Mesenchymal stem cell (in vitro differentiated cells and primary cell): ENCODE data around the gene CYFIP1.

Experiments
- DNase-seq: peaks from one replicate; pipeline ENCODE4 v3.0.0-alpha.2; 2013
- H2AFZ ChIP-seq: one replicate; pipeline ENCODE4 v1.6.1; 2013; ENCODE audit warnings: low read depth, mild to moderate bottlenecking, control low read depth, inconsistent platforms, low read length, moderate library complexity
- H2AK5ac ChIP-seq: 2 replicates; pipeline ENCODE4 v1.6.1; 2013; ENCODE audit warnings: low read length, moderate library complexity, mild to moderate bottlenecking, inconsistent platforms; ENCODE audit not compliant: severe bottlenecking
- H2BK120ac ChIP-seq: one replicate; pipeline ENCODE4 v1.6.1; 2013; ENCODE audit warnings: low read depth, mild to moderate bottlenecking, inconsistent platforms, low read length, moderate library complexity
- H2BK12ac ChIP-seq, 2 experiments: one replicate each; pipeline ENCODE4 v1.6.1; 2013; ENCODE audit warnings: inconsistent platforms in 2 of 2, low read length in 2 of 2, mild to moderate bottlenecking in 2 of 2, moderate library complexity in 2 of 2, control low read depth in 1 of 2
- H2BK15ac ChIP-seq: one replicate; pipeline ENCODE4 v1.6.1; 2013; ENCODE audit warnings: mild to moderate bottlenecking, low read depth, inconsistent platforms; ENCODE audit not compliant: poor library complexity, severe bottlenecking
- H2BK5ac ChIP-seq: 2 replicates; pipeline ENCODE4 v1.6.1; 2013; ENCODE audit warnings: low read depth, mild to moderate bottlenecking, low read length, control low read depth, inconsistent platforms; ENCODE audit not compliant: poor library complexity, severe bottlenecking
- H3K14ac ChIP-seq, 2 experiments: one replicate each; pipeline ENCODE4 v1.6.1; 2013; ENCODE audit warnings: inconsistent platforms in 2 of 2, low read length in 2 of 2, control low read depth in 1 of 2, mild to moderate bottlenecking in 1 of 2, moderate library complexity in 1 of 2
- H3K18ac ChIP-seq, 2 experiments: one replicate each; pipeline ENCODE4 v1.6.1; 2013; ENCODE audit warnings: inconsistent platforms in 2 of 2, low read length in 2 of 2, control low read depth in 1 of 2, low read depth in 1 of 2, mild to moderate bottlenecking in 1 of 2
- H3K23ac ChIP-seq, 2 experiments: one replicate each; pipeline ENCODE4 v1.6.1; 2013; ENCODE audit warnings: inconsistent platforms in 2 of 2, low read length in 2 of 2, mild to moderate bottlenecking in 2 of 2, moderate library complexity in 2 of 2, control low read depth in 1 of 2
- H3K27ac ChIP-seq: 2 replicates; pipeline ENCODE4 v1.5.1; 2013; ENCODE audit warnings: mild to moderate bottlenecking, moderate library complexity, low read length, control low read depth, inconsistent platforms; ENCODE audit not compliant: poor library complexity, severe bottlenecking
- H3K27me3 ChIP-seq, 2 experiments: 2 replicates each; pipeline versions ENCODE4 v1.6.1 to v1.7.0; 2013; ENCODE audit warnings: low read length in 2 of 2, mild to moderate bottlenecking in 2 of 2, moderate library complexity in 2 of 2, control low read depth in 1 of 2, inconsistent platforms in 1 of 2; ENCODE audit not compliant: control insufficient read depth in 1 of 2, insufficient read depth in 1 of 2
- H3K36me3 ChIP-seq, 2 experiments: 2 replicates each; pipeline versions ENCODE4 v1.6.1 to v1.7.0; 2013; ENCODE audit warnings: low read length in 2 of 2, control low read depth in 1 of 2, inconsistent platforms in 1 of 2, low read depth in 1 of 2, mild to moderate bottlenecking in 1 of 2; ENCODE audit not compliant: insufficient read depth in 2 of 2, control insufficient read depth in 1 of 2
- H3K4ac ChIP-seq, 2 experiments: one replicate each; pipeline ENCODE4 v1.6.1; 2013; ENCODE audit warnings: inconsistent platforms in 2 of 2, low read length in 2 of 2, mild to moderate bottlenecking in 2 of 2, moderate library complexity in 2 of 2, control low read depth in 1 of 2, low read depth in 1 of 2
- H3K4me1 ChIP-seq: 2 replicates; pipeline ENCODE4 v1.6.1; 2013; ENCODE audit warnings: low read depth, low read length, control low read depth; ENCODE audit not compliant: control insufficient read depth, insufficient read depth
- H3K4me2 ChIP-seq: 2 replicates; pipeline ENCODE4 v1.6.1; 2013; ENCODE audit warnings: low read length, mild to moderate bottlenecking, inconsistent platforms; ENCODE audit not compliant: poor library complexity, severe bottlenecking
- H3K4me3 ChIP-seq, 2 experiments: 2 replicates each; pipeline versions ENCODE4 v1.5.1 to v1.7.0; 2013; ENCODE audit warnings: low read length in 2 of 2, mild to moderate bottlenecking in 2 of 2, control low read depth in 1 of 2, low read depth in 1 of 2; ENCODE audit not compliant: insufficient read depth in 1 of 2
- H3K79me1 ChIP-seq: replicated peaks from 2 replicates; pipeline ENCODE4 v1.6.1; 2013; ENCODE audit warnings: mild to moderate bottlenecking, control low read depth, low read length, inconsistent platforms; ENCODE audit not compliant: poor library complexity, severe bottlenecking
- H3K9ac ChIP-seq: 2 replicates; pipeline ENCODE4 v1.7.0; 2013; ENCODE audit warnings: mild to moderate bottlenecking, low read length, moderate library complexity
- H3K9me3 ChIP-seq: 2 replicates; pipeline ENCODE4 v1.7.0; 2013; ENCODE audit warnings: mild to moderate bottlenecking, low read length; ENCODE audit not compliant: control insufficient read depth
- H4K8ac ChIP-seq: one replicate; pipeline ENCODE4 v1.6.1; 2013; ENCODE audit warnings: inconsistent platforms, mild to moderate bottlenecking, low read length, moderate library complexity
- H4K91ac ChIP-seq: one replicate; pipeline ENCODE4 v1.6.1; 2013; ENCODE audit warnings: mild to moderate bottlenecking, low read length, inconsistent platforms
- WGBS: methylation state at CpG from one replicate; pipeline ENCODE4 v1.1.7; 2013; ENCODE audit warnings: mixed read lengths; 5-methylcytosine and 5-hydroxymethylcytosine counted together

CYFIP1 gene

DNA sequence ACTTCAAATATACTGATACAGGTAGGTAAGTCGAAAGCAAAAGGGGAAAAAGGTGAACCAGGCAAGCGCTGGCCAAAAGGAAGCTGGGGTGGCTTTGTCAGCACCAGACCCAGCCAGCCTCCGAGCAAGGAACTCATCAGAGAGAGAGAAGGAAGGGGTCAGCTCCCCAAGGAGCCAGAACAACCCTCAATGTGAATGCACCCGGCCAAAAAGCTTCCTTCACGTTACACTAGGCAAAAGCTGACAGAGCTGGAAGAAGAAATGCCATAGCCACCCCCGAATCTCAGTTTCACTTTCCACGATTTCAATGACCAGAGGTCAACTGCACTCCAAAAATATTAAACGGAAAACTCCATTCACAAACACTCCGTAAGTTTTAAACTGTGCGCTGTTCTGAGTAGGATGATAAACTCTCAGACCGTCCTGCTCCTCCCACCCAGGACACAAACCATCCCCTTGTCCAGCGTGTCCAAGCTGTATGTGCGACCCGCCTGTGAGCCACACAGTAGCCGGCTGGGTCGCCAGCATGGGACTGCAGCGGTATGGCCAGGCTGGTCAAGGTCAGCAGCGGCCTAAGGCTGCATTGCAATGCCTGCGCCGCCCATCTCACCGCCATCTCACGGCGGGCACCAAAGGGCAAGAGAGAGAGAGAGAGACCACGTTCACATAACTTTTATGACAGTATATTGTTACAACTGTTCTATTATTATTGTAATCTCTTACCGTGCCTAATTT lies 29.7 kb downstream of the CYFIP1 start:
- Histone ChIP-seq H3K4me1 (peaks cover 32% of the 10 kb centered on the region), H3K18ac (peak overlapping the region in 1 of 2 experiments; percentile 37), H4K8ac (no peak overlapping the region), H3K4ac (peak overlapping the region in 1 of 2 experiments; percentile 54), H2AFZ (no peak overlapping the region), H3K27me3 (no peaks in the 10 kb centered on the region), H3K79me1 (peaks cover 32% of the 10 kb centered on the region), H2BK12ac (peak overlapping the region; percentile 78 to 87), H3K14ac (peak overlapping the region in 1 of 2 experiments; percentile 82), H3K27ac (no peak overlapping the region), H3K9ac (peak overlapping the region; percentile 41), H3K4me2 (no peak overlapping the region), H3K36me3 (peaks cover 12 to 34% of the 10 kb centered on the region in 2 experiments), H2BK5ac (no peak overlapping the region), H3K4me3 (peak overlapping the region in 1 of 2 experiments; percentile 59), H2AK5ac (no peak overlapping the region), H4K91ac (peak overlapping the region; percentile 81), H2BK120ac (no peak overlapping the region), H3K9me3 (no peaks in the 10 kb centered on the region), H2BK15ac (no peak overlapping the region), H3K23ac (peak overlapping the region in 1 of 2 experiments; percentile 74)
- peak; percentile 39 for DNase-seq
- WGBS, result 85% methylated on average over 19 of the region's 25 CpGs

DNA sequence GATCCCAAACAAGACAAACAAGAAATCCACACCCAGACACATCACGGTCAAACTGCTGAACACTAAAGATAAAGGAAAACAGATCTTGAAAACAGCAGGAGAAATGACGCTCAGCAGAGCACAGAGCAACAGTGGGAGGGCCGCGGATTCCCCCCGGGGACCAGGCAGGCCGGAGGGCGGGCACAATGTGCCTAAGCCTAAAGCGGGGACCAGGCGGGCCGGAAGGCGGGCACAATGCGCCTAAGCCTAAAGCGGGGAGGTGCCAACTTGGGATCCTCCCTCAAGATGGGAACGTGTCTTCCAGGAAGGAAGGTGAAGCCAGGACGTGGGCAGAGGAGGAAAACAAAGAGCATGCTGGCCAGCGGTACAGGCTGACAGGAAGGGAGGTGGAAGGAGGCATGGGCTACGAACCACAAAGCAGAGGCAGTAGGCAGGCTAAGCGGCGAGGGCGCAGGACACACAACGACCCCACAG lies 31.1 kb downstream of the CYFIP1 start:
- Histone ChIP-seq H2BK5ac (no peak overlapping the region), H3K23ac (no peak overlapping the region), H2BK12ac (no peak overlapping the region), H2BK15ac (no peak overlapping the region), H3K27me3 (no peaks in the 10 kb centered on the region), H3K4ac (peak overlapping the region in 1 of 2 experiments; percentile 55), H3K4me1 (peaks cover 23% of the 10 kb centered on the region), H3K9me3 (no peaks in the 10 kb centered on the region), H3K4me2 (peak overlapping the region; percentile 41), H3K27ac (no peak overlapping the region), H3K4me3 (peak overlapping the region in 1 of 2 experiments; percentile 76), H3K36me3 (peaks cover 25 to 37% of the 10 kb centered on the region in 2 experiments), H3K14ac (no peak overlapping the region), H4K91ac (peak overlapping the region; percentile 44), H3K79me1 (peaks cover 34% of the 10 kb centered on the region), H3K9ac (peak overlapping the region; percentile 89), H3K18ac (peak overlapping the region; percentile 23 to 69), H2BK120ac (no peak overlapping the region), H2AFZ (peak overlapping the region; percentile 2), H2AK5ac (no peak overlapping the region), H4K8ac (peak overlapping the region; percentile 90)
- WGBS, result 21% methylated on average over 20 of the region's 21 CpGs
- DNase-seq, result peak; percentile 72

DNA sequence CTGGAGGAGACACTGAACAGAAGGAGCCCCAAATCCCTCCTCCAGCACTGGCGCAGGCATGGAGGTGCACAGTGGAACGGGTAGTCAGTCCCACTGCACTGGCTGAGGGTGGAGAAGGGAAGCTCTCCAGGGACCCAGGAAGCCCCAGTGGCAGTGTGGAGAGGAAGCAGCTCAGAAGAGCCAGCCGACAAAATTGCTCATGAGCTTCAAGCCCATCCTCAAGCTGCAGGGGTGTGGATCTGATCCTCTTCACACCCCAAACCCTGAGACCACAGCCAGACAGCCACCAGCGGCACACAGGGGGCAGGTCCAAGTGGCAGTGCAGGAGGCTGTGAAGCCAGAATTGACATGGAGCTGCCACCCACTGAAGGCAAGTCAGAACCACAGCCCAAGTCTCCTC lies 32.1 kb downstream of the CYFIP1 start:
- Histone ChIP-seq H4K91ac (no peak overlapping the region), H2AK5ac (no peak overlapping the region), H3K4me3 (peak overlapping the region in 1 of 2 experiments; percentile 76), H2BK120ac (no peak overlapping the region), H3K14ac (no peak overlapping the region), H2BK15ac (no peak overlapping the region), H3K27ac (no peak overlapping the region), H3K23ac (no peak overlapping the region), H2AFZ (no peak overlapping the region), H3K9me3 (no peaks in the 10 kb centered on the region), H3K36me3 (peaks cover 33 to 44% of the 10 kb centered on the region in 2 experiments), H3K4ac (no peak overlapping the region), H3K79me1 (peaks cover 34% of the 10 kb centered on the region), H2BK5ac (no peak overlapping the region), H4K8ac (no peak overlapping the region), H3K4me2 (no peak overlapping the region), H2BK12ac (peak overlapping the region in 1 of 2 experiments; percentile 57), H3K18ac (no peak overlapping the region), H3K4me1 (peaks cover 24% of the 10 kb centered on the region), H3K9ac (peak overlapping the region; percentile 89), H3K27me3 (no peaks in the 10 kb centered on the region)
- 94% methylated on average over 4 of the region's 4 CpGs for WGBS
- no peak for DNase-seq

GRCh38 chr15:22947101-22948000 lies 32.8 kb downstream of the CYFIP1 start:
- Histone ChIP-seq H3K4me3 (no peak overlapping the region), H2AFZ (no peak overlapping the region), H3K9ac (no peak overlapping the region), H3K79me1 (peaks cover 36% of the 10 kb centered on the region), H3K36me3 (peaks cover 40 to 51% of the 10 kb centered on the region in 2 experiments), H2BK15ac (peak overlapping the region; percentile 44), H2AK5ac (no peak overlapping the region), H2BK120ac (no peak overlapping the region), H3K23ac (no peak overlapping the region), H2BK12ac (no peak overlapping the region), H3K4me1 (peaks cover 20% of the 10 kb centered on the region), H3K4me2 (no peak overlapping the region), H4K91ac (no peak overlapping the region), H4K8ac (peak overlapping the region; percentile 62), H3K27ac (no peak overlapping the region), H3K9me3 (no peaks in the 10 kb centered on the region), H3K14ac (no peak overlapping the region), H3K4ac (no peak overlapping the region), H3K18ac (no peak overlapping the region), H3K27me3 (no peaks in the 10 kb centered on the region), H2BK5ac (no peak overlapping the region)
- no peak for DNase-seq
- WGBS, result 94% methylated on average over 27 of the region's 27 CpGs
